PC-9 (cell line): Measurements from ENCODE around the gene TMEM63B. TPM values are rescaled to one million over a fixed set of nuclear protein-coding genes. Genes with fewer than 3 reads are reported as not detected.

Experiments used
- BruUV-seq: library from RNA; stranded (reverse); fragments of 400-500 nt; replicated peaks from 2 replicates; lab custom pipeline; 2021; lab: Mats Ljungman, UMichigan
- CTCF ChIA-PET: fragments of 300-600 bp; sonication (Branson Sonifier 250); formaldehyde crosslinking; loops from one replicate; lab custom pipeline; 2022; ENCODE audit warnings: antibody characterized with exemption; lab: Charles Lee
- POLR2A ChIA-PET: fragments of 300-600 bp; sonication (Branson Sonifier 250); formaldehyde crosslinking; loops from one replicate; lab custom pipeline; 2022; ENCODE audit warnings: antibody characterized with exemption; ENCODE audit not compliant: unreplicated experiment; lab: Charles Lee
- DNase-seq, 2 experiments: peaks; one replicate each; pipeline versions ENCODE4 v3.0.0 to v3.0.0-alpha.2; 2015 to 2022; ENCODE audit warnings: mixed read lengths in 1 of 2
- H2AFZ ChIP-seq: fragments of 200-600 bp; sonication (generic); 2 replicates; pipeline ENCODE4 v1.8.1; 2017; ENCODE audit warnings: antibody characterized with exemption
- H3F3A ChIP-seq: fragments of 200-600 bp; sonication (generic); 2 replicates; pipeline ENCODE4 v1.8.1; 2017; ENCODE audit warnings: antibody characterized with exemption, mild to moderate bottlenecking, low read depth; ENCODE audit not compliant: insufficient read depth
- H3K27ac ChIP-seq: fragments of 200-600 bp; sonication (generic); 2 replicates; pipeline ENCODE4 v1.6.1; 2016; ENCODE audit warnings: mixed run types
- H3K27me3 ChIP-seq: fragments of 200-600 bp; sonication (generic); 2 replicates; pipeline ENCODE4 v1.6.1; 2016; ENCODE audit warnings: low read depth, mixed run types; ENCODE audit not compliant: insufficient read depth
- H3K36me3 ChIP-seq: fragments of 200-600 bp; sonication (generic); 2 replicates; pipeline ENCODE4 v1.6.1; 2016; ENCODE audit warnings: low read depth, mixed run types
- H3K4me1 ChIP-seq: fragments of 200-600 bp; sonication (generic); replicated peaks from 2 replicates; pipeline ENCODE4 v1.6.1; 2016; ENCODE audit warnings: mixed run types; ENCODE audit not compliant: insufficient read depth
- H3K4me2 ChIP-seq: fragments of 200-600 bp; sonication (generic); 2 replicates; pipeline ENCODE4 v1.6.1; 2017; ENCODE audit warnings: mixed run types
- H3K4me3 ChIP-seq: fragments of 200-600 bp; sonication (generic); 2 replicates; pipeline ENCODE4 v1.6.1; 2016; ENCODE audit warnings: mixed run types
- H3K79me2 ChIP-seq: fragments of 200-600 bp; sonication (generic); 2 replicates; pipeline ENCODE4 v1.6.1; 2017; ENCODE audit warnings: low read depth, mixed run types
- H3K9me2 ChIP-seq: fragments of 200-600 bp; sonication (generic); 2 replicates; pipeline ENCODE4 v1.8.1; 2017; ENCODE audit warnings: mild to moderate bottlenecking; ENCODE audit not compliant: insufficient read depth
- H3K9me3 ChIP-seq: fragments of 200-600 bp; sonication (generic); 2 replicates; pipeline ENCODE4 v1.8.1; 2016; ENCODE audit warnings: low read depth; ENCODE audit not compliant: insufficient read depth
- H4K20me1 ChIP-seq: fragments of 200-600 bp; sonication (generic); 2 replicates; pipeline ENCODE4 v1.8.1; 2017; ENCODE audit not compliant: insufficient read depth
- EZH2 ChIP-seq: fragments of 200-600 bp; sonication (generic); IDR thresholded peaks from 2 replicates; pipeline ENCODE4 v1.8.0; 2017; ENCODE audit warnings: antibody characterized with exemption, low read depth
- intact Hi-C: fragments of 100-400 bp; cut with micrococcal nuclease; formaldehyde crosslinking; loops from one replicate; pipeline ENCODE4 v1.10.0; 2022; ENCODE audit not compliant: unreplicated experiment
- total RNA-seq: library from RNA; stranded (reverse); gene quantifications from 2 replicates; pipeline ENCODE4 v1.2.3, GENCODE V29; 2021
- TF ChIP-seq, protein P1 (sequence below): fragments of 200-600 bp; sonication (generic); conservative IDR thresholded peaks from 2 replicates; pipeline ENCODE4 v1.6.1; 2017; ENCODE audit warnings: mixed run types, antibody characterized with exemption, mild to moderate bottlenecking, moderate library complexity

The TMEM63B gene
- total RNA-seq, 1 experiment from 2014 or later = 38.5 TPM

DNA sequence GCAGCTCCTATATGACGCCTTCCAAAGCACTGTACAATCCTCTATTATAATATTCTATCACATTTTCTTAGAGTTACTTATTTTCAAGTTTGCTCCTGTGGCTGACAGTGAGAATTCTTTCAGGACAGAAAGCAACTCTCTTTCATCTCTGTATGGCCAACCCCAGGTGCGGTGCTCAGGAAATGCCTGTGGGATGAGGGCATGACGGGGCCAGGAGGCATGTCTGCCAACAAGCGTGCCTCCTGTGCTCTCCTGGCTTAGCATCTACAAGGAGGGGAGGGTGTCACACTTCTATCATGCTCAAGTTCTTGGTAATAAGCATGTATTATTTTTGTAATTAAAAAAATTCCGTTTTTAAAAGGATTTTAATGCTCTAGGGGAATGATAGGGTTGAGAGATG lies 11.5 kb upstream of the TMEM63B start:
- Histone ChIP-seq H3K4me3 (no peak overlapping the region), H3K4me2 (no peak overlapping the region), H3K27ac (no peak overlapping the region), H4K20me1 (peaks cover 44% of the 10 kb centered on the region), H3K4me1 (peaks cover 53% of the 10 kb centered on the region), H3K79me2 (peaks cover 60% of the 10 kb centered on the region), H3K36me3 (peaks cover 38% of the 10 kb centered on the region), H3K9me3 (no peaks in the 10 kb centered on the region), H3K9me2 (no peaks in the 10 kb centered on the region), H3K27me3 (no peaks in the 10 kb centered on the region), H2AFZ (no peak overlapping the region), H3F3A (peaks cover 23% of the 10 kb centered on the region)
- no peak for TF ChIP-seq EZH2
- POLR2A ChIA-PET = no interaction called here
- CTCF ChIA-PET = no interaction called here
- intact Hi-C loops = loop anchor here (5.0 kb wide), 1 partner anchor 131 kb away; the partner anchor contains the start of gene HSP90AB1
- BruUV-seq = no TSS peak
- DNase-seq = peak in 1 of 2 experiments; percentile 72

DNA sequence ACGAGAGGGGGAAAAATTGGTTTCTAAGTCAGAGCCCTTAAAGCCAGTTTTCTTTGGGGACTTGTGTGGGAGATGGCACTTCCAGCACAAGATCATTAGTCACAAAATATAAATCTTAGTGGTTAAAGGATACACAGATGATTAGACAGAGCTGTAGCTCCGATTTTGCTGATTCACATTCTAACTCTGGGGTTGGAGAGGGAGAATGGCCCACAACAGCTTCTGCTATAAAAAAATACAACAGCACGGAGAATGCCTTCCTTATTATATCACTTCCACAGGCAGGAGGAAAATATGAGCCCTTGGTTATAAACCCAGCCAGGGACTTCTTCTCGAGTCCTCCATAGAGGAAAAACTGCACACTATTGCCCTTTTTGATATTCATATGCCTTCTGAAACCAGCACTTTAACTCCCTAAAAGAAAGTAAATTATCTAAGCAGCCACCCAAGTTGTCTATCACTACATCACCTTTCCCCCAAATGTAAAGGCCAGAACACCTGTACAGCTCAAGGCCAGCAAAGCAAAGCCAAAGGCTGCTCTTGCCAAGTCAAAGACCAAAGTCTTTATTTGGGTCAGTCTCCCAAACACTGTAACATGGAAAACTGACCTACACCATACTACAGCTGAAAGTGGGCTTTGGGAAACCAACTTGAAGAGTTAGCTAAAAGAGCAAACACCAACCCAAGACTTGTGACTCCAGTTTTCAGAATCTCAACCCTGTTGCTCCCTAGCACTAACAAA lies 10.5 kb upstream of the TMEM63B start:
- BruUV-seq = TSS peak; percentile 31
- no peak overlapping the region for H2AFZ ChIP-seq
- CTCF ChIA-PET = interaction anchor here (0.6 to 0.9 kb wide), 2 partner anchors 10 to 159 kb away, joined by 3 read pairs; no protein-coding TSS in a partner anchor
- H3K27me3 ChIP-seq = no peaks in the 10 kb centered on the region
- POLR2A ChIA-PET = interaction anchor here (0.6 to 0.7 kb wide), 2 partner anchors 11 to 140 kb away, joined by 3 to 4 read pairs; partner anchors contain the start of gene TMEM63B
- H3K79me2 ChIP-seq = peaks cover 69% of the 10 kb centered on the region
- peaks cover 36% of the 10 kb centered on the region for H3K36me3 ChIP-seq
- TF ChIP-seq, protein P1, sequence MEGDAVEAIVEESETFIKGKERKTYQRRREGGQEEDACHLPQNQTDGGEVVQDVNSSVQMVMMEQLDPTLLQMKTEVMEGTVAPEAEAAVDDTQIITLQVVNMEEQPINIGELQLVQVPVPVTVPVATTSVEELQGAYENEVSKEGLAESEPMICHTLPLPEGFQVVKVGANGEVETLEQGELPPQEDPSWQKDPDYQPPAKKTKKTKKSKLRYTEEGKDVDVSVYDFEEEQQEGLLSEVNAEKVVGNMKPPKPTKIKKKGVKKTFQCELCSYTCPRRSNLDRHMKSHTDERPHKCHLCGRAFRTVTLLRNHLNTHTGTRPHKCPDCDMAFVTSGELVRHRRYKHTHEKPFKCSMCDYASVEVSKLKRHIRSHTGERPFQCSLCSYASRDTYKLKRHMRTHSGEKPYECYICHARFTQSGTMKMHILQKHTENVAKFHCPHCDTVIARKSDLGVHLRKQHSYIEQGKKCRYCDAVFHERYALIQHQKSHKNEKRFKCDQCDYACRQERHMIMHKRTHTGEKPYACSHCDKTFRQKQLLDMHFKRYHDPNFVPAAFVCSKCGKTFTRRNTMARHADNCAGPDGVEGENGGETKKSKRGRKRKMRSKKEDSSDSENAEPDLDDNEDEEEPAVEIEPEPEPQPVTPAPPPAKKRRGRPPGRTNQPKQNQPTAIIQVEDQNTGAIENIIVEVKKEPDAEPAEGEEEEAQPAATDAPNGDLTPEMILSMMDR = no peak
- TF ChIP-seq EZH2 = no peak
- H3K27ac ChIP-seq = peak overlapping the region; percentile 40; the same call in 1 of the 2 replicates
- H3K9me2 ChIP-seq = no peaks in the 10 kb centered on the region
- H3K9me3 ChIP-seq = no peaks in the 10 kb centered on the region
- no peak overlapping the region for H3K4me3 ChIP-seq
- H3K4me1 ChIP-seq = peaks cover 60% of the 10 kb centered on the region
- peak; percentile 22 to 48 for DNase-seq
- H3K4me2 ChIP-seq = peak overlapping the region; percentile 23
- intact Hi-C loops = loop anchor here (1.0 to 5.0 kb wide), 2 partner anchors 9 to 130 kb away; partner anchors contain the start of gene HSP90AB1
- peaks cover 53% of the 10 kb centered on the region for H4K20me1 ChIP-seq
- peaks cover 24% of the 10 kb centered on the region for H3F3A ChIP-seq

DNA sequence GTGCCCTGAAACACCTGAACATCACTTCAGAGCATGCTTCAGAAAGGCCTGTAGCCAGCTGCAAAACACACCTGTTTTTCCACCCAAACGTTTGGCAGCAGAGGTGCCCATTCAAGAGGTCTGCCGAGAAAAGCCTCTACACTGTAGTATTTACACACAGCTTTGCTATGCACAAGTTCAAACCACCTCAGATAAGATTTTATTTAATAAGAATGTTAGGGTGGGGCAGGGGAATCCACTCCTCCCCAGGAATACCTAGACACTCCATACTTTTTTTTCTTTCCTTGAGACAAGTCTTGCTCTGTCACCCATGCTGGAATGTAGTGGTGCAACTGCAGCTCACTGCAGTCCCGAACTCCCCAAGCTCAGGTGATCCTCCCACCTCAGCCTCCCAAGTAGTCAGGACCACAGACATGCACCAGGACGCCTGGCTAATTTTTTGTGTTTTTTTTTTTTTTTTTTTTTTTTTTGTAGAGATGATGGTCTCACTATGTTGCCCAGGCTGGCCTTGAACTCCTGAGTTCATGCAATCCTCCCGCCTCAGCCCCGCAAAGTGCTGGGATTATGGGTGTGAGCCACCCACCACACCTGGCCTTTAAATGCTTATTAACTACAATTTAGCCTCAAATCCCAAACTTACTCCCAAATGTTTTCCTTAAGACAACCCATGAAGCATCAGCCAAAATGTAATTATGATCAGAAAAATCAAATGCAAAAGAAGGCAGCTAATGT lies 9.8 kb upstream of the TMEM63B start:
- Histone ChIP-seq H3K79me2 (peaks cover 77% of the 10 kb centered on the region), H3K9me3 (no peaks in the 10 kb centered on the region), H3K4me2 (peak overlapping the region; percentile 35), H2AFZ (no peak overlapping the region), H4K20me1 (peaks cover 59% of the 10 kb centered on the region), H3K27ac (peak overlapping the region; percentile 54; the same call in 1 of the 2 replicates), H3K36me3 (peaks cover 29% of the 10 kb centered on the region), H3K27me3 (no peaks in the 10 kb centered on the region), H3K9me2 (no peaks in the 10 kb centered on the region), H3K4me3 (no peak overlapping the region), H3F3A (peaks cover 26% of the 10 kb centered on the region), H3K4me1 (peaks cover 62% of the 10 kb centered on the region)
- peak; percentile 55 to 88 for DNase-seq
- TF ChIP-seq EZH2 = no peak
- TF ChIP-seq, protein P1 = no peak
- intact Hi-C loops = loop anchor here (1.0 to 5.0 kb wide), 2 partner anchors 9 to 130 kb away; partner anchors contain the start of gene HSP90AB1
- POLR2A ChIA-PET = interaction anchor here (0.6 kb wide), 1 partner anchor 10 kb away, joined by 4 read pairs; the partner anchor contains the start of gene TMEM63B
- BruUV-seq = no TSS peak
- CTCF ChIA-PET = interaction anchor here (0.6 kb wide), 1 partner anchor 158 kb away, joined by 3 read pairs; no protein-coding TSS in a partner anchor
